Right lobe of liver (tissue), 6 donors: Measurements from ENCODE around the gene OXCT2. TPM values are rescaled to one million over a fixed set of nuclear protein-coding genes. Genes with fewer than 3 reads are reported as not detected.

Experiments used
- ATAC-seq, 4 donors: fragments of 200-7000 bp; cut with Tn5 transposase; one replicate each; pipeline ENCODE4 v1.9.1; 2020; ENCODE audit warnings: mild to moderate bottlenecking in 4 of 4, moderate library complexity in 4 of 4
- DNase-seq, 3 donors: peaks; one replicate each; pipeline ENCODE4 v3.0.0-alpha.2; 2020
- H3K27ac ChIP-seq, 3 donors: fragments of 200-600 bp; one replicate each; pipeline ENCODE4 v1.8.0; 2022
- H3K27me3 ChIP-seq, 2 donors: fragments of 200-600 bp; one replicate each; pipeline ENCODE4 v1.8.0; 2022
- H3K36me3 ChIP-seq, 4 donors: fragments of 200-600 bp; sonication (generic) in 1 of 4; one replicate each; pipeline versions ENCODE4 v1.5.1 to v1.8.0; 2017 to 2022; ENCODE audit warnings: control low read depth in 1 of 4
- H3K4me1 ChIP-seq, 4 donors: fragments of 200-600 bp; sonication (generic) in 1 of 4; one replicate each; pipeline versions ENCODE4 v1.5.1 to v1.8.0; 2017 to 2022; ENCODE audit warnings: control low read depth in 1 of 4
- H3K4me3 ChIP-seq, 3 donors: fragments of 200-600 bp; one replicate each; pipeline ENCODE4 v1.8.0; 2022
- H3K9me3 ChIP-seq, 4 donors: fragments of 200-600 bp; sonication (generic) in 1 of 4; one replicate each; pipeline versions ENCODE4 v1.5.1 to v1.8.0; 2017 to 2022; ENCODE audit warnings: control low read depth in 1 of 4
- CTCF ChIP-seq, 4 donors: fragments of 200-600 bp in 3 of 4; fragments of 450-650 bp in 1 of 4; IDR thresholded peaks; one replicate each; pipeline versions ENCODE4 v1.5.1 to v1.8.0; 2016 to 2022; ENCODE audit warnings: antibody characterized with exemption in 4 of 4, mild to moderate bottlenecking in 2 of 4
- POLR2A ChIP-seq: fragments of 450-650 bp; IDR thresholded peaks from one replicate; pipeline ENCODE4 v1.6.1; 2017; ENCODE audit warnings: antibody characterized with exemption, mild to moderate bottlenecking
- WGBS: methylation state at CpG from one replicate; pipeline ENCODE4 v1.1.6; 2018; ENCODE audit warnings: low coverage, low lambda C conversion rate; ENCODE audit not compliant: insufficient coverage; ENCODE audit errors: missing lambda C conversion rate; 5-methylcytosine and 5-hydroxymethylcytosine counted together
- intact Hi-C, 2 donors: fragments of 100-400 bp; cut with DNase I; formaldehyde crosslinking; loops; one replicate each; pipeline versions ENCODE4 v1.11.2 to v1.14.1; 2022
- total RNA-seq, 6 experiments: library from RNA; depleted of rRNA in 2 of 6; stranded (reverse); fragments of >200 nt in 2 of 6; fragmentation: NEBNext Ultra II Directional in 3 of 6; extraction: Animal tissue kit (Norgen Biotek cat#: 25700) in 3 of 6; gene quantifications; one replicate each; pipeline versions ENCODE4 v1.1.0 to v1.2.4, GENCODE V29; 2016 to 2023
- donor health status: DM: no; HTN: yes; CAD: no.
- donor health status: DM: no; HTN: no; CAD: no.
- donor health status: DM: no; HTN: no; CAD: no.
- donor health status: DM: no; HTN: yes; CAD: no.
- donor health status: DM: no; HTN: yes; CAD: no.

Gene OXCT2
- total RNA-seq, 6 experiments from 2014 or later: 0.12 to 2.4 (median 0.35) TPM; not detected in 1

GRCh38 chr1:39732730-39733129 lies 38.4 kb downstream of the OXCT2 start:
- TF ChIP-seq CTCF (IDR thresholded peaks at IDR 0.05): no peak
- no peak for TF ChIP-seq POLR2A
- Histone ChIP-seq H3K27me3 (peaks cover 0 to 10% of the 10 kb centered on the region in 2 donors), H3K4me1 (no peaks in the 10 kb centered on the region), H3K9me3 (no peaks in the 10 kb centered on the region), H3K36me3 (no peaks in the 10 kb centered on the region), H3K27ac (no peak overlapping the region), H3K4me3 (no peak overlapping the region)
- 47% methylated on average over 3 of the region's 3 CpGs for WGBS
- ATAC-seq: no peak
- intact Hi-C loops: no loop called here
- no peak for DNase-seq

GRCh38 chr1:39729842-39730241 lies 41.3 kb downstream of the OXCT2 start:
- no peaks in the 10 kb centered on the region for H3K36me3 ChIP-seq
- peaks cover 0 to 14% of the 10 kb centered on the region in 2 donors for H3K27me3 ChIP-seq
- H3K27ac ChIP-seq: no peak overlapping the region
- H3K9me3 ChIP-seq: no peaks in the 10 kb centered on the region
- TF ChIP-seq POLR2A: no peak
- no peak for TF ChIP-seq CTCF (IDR thresholded peaks at IDR 0.05)
- 13% methylated on average over 4 of the region's 4 CpGs for WGBS
- no peak overlapping the region for H3K4me3 ChIP-seq
- no peak for DNase-seq
- no peaks in the 10 kb centered on the region for H3K4me1 ChIP-seq
- ATAC-seq: peak in 3 of 4 donors; percentile 35 to 55 (median 52)
- intact Hi-C loops: loop anchor here in 1 of 2 donors (10.0 kb wide), 1 partner anchor 125 kb away; no protein-coding TSS in a partner anchor

GRCh38 chr1:39729030-39729429 lies 42.1 kb downstream of the OXCT2 start:
- Histone ChIP-seq H3K4me1 (no peaks in the 10 kb centered on the region), H3K36me3 (no peaks in the 10 kb centered on the region), H3K27me3 (peaks cover 0 to 14% of the 10 kb centered on the region in 2 donors), H3K4me3 (no peak overlapping the region), H3K27ac (no peak overlapping the region), H3K9me3 (no peaks in the 10 kb centered on the region)
- DNase-seq: no peak
- 30% methylated on average over 2 of the region's 3 CpGs for WGBS
- TF ChIP-seq CTCF (IDR thresholded peaks at IDR 0.05) (no peak), POLR2A (no peak)
- ATAC-seq: no peak
- intact Hi-C loops: loop anchor here in 1 of 2 donors (10.0 kb wide), 1 partner anchor 124 kb away; no protein-coding TSS in a partner anchor

DNA sequence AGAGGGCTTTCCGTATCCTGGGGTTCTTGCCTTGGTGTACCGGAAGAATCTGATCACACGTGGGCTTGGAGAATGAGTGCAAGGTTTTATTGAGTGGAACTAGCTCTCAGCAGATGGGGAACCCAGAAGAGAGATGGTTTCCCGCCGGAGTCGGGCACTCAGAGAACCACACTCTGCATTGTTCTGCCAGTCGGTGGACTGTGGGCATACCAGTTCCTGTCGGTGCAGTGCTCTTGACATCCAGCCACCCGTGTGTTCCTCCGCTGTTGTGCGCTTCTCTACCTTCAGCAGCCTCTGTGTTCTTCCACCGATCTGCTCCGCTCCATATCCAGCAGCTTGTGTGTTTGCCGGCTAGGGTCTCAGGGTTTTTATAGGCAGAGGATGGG lies 43.2 kb downstream of the OXCT2 start:
- 58% methylated on average over 10 of the region's 14 CpGs for WGBS
- H3K4me3 ChIP-seq: no peak overlapping the region

More for the DNA sequence above, 43.2 kb downstream of the OXCT2 start:
- ATAC-seq: no peak
- no peak for TF ChIP-seq CTCF (IDR thresholded peaks at IDR 0.05)
- TF ChIP-seq POLR2A: no peak
- intact Hi-C loops: loop anchor here in 1 of 2 donors (10.0 kb wide), 1 partner anchor 123 kb away; no protein-coding TSS in a partner anchor
- no peaks in the 10 kb centered on the region for H3K36me3 ChIP-seq
- H3K9me3 ChIP-seq: no peaks in the 10 kb centered on the region
- H3K27ac ChIP-seq: no peak overlapping the region
- no peak for DNase-seq
- H3K4me1 ChIP-seq: no peaks in the 10 kb centered on the region
- peaks cover 0 to 14% of the 10 kb centered on the region in 2 donors for H3K27me3 ChIP-seq
